ENCODE measurements around the gene CCDC107. TPM values are rescaled to one million over a fixed set of nuclear protein-coding genes. Genes with fewer than 3 reads are reported as not detected.

CCDC107 gene
- total RNA-seq, 4 donors from 2014 or later, result 15.1 to 30.5 (median 21.2) TPM

DNA sequence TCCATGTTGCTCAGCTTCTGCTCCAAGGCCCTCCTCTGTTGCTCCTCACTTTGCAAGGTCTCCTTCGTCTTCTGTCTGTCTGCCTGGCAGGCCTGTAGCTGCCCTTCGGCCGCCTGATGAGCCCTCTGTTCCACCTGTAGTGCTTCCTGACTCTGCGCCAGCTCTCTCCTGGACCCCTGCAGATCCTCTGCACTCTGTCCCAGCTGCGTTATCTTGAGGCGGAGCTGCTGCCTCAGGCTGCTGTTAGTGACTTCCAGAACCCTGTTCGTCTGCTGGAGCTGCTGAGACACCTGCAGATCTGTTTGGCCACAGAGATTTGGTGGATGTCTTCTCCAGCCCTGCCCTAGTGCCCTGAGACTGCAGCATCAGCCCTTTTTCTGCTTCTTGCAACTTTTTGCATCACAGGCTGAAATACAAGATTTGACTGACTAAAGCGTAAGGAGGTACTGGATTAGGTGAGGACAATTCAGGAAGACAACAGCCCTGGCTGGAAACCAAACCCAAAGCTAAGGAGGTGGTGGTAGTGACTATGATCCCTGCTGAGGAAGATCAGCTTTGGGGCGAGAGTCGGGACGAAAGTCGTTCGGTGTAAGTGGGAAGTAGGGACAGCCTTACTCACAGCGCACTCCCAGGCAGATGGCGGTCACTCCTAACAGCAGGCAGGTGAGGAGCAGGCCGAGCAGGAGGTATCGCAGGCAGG, 42.0 kb upstream of the CCDC107 start:
- 82 to 86% methylated on average over 17 of the region's 17 CpGs for WGBS, 2 donors
- intact Hi-C loops (cut with DNase I; ENCODE audit: low total_unique reads), result no loop called here
- H3K4me3 ChIP-seq (ENCODE audit: low read depth, poor library complexity, severe bottlenecking), result no peak overlapping the region
- no peak for TF ChIP-seq POLR2A (IDR thresholded peaks at IDR 0.05)
- TF ChIP-seq, protein P1, sequence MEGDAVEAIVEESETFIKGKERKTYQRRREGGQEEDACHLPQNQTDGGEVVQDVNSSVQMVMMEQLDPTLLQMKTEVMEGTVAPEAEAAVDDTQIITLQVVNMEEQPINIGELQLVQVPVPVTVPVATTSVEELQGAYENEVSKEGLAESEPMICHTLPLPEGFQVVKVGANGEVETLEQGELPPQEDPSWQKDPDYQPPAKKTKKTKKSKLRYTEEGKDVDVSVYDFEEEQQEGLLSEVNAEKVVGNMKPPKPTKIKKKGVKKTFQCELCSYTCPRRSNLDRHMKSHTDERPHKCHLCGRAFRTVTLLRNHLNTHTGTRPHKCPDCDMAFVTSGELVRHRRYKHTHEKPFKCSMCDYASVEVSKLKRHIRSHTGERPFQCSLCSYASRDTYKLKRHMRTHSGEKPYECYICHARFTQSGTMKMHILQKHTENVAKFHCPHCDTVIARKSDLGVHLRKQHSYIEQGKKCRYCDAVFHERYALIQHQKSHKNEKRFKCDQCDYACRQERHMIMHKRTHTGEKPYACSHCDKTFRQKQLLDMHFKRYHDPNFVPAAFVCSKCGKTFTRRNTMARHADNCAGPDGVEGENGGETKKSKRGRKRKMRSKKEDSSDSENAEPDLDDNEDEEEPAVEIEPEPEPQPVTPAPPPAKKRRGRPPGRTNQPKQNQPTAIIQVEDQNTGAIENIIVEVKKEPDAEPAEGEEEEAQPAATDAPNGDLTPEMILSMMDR (IDR thresholded peaks at IDR 0.05), result no peak
- DNase-seq (ENCODE audit: low spot score in 2 of 2), result peak in 1 of 2 donors; percentile 78

DNA sequence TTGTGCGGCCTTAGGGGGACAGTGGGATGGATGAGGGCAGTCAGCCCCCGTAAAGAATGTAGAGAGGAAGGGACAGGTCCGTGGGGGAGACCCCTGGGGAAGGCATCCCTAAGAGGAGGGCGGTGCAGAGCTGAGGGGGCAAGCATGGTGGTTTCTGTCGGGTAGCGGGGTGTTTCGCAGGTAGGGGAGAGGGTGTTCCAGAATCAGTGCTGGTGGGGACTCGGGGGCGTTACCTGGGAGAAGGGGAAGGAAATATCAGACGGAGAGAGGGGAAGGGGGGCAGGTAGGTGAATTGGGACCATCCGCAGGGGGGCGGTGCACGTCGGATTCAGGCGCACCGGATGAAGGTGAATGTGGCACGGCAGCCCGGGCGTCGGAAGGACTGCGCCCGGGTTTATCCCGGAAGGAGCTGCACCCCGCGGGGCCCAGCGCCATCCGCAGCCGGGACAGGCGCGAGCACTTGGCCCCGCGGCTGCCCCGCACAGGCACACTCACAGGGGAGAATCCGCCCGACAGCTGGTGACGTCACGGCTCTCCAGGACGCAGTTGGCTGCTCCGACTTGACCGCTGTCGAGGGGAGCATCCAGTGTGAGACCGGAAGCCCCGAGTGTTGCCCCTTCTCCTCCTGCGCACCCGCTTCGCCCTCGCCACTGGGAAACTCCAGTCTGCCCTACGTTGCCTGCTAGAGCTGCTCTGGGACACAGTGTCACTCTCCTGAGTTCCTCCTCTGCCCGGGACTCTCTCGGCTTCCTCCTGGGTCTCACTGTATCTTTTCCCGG, 41.2 kb upstream of the CCDC107 start:
- DNase-seq (ENCODE audit: low spot score in 2 of 2), result peak in 1 of 2 donors; percentile 92
- intact Hi-C loops (cut with DNase I; ENCODE audit: low total_unique reads), result no loop called here

DNA sequence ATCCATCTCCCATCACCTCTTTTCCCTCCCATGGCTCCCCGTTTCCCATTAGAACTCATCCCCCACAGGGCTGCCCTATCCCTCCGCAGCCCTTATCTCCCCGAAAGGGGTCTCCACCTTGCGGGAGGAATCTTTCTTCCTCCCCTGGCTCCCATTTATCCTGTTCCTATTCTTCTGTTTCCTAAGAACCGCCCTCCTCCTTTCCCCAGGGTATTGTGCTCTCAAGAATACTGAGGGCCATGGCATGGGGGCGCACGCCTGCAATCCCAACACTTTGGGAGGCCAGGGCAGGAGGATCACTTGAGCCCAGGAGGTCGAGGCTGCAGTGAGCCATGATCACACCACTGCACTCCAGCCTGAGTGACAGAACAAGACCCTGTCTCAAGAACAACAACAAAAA, 40.5 kb upstream of the CCDC107 start:
- DNase-seq (ENCODE audit: low spot score in 2 of 2), result peak in 1 of 2 donors; percentile 71

More for the DNA sequence above, 41.2 kb upstream of the CCDC107 start:
- H3K4me3 ChIP-seq (ENCODE audit: low read depth, poor library complexity, severe bottlenecking), result no peak overlapping the region
- TF ChIP-seq, protein P1 (IDR thresholded peaks at IDR 0.05), result no peak
- TF ChIP-seq POLR2A (IDR thresholded peaks at IDR 0.05), result no peak
- 12 to 14% methylated on average over 39 to 42 of the region's 51 CpGs for WGBS, 2 donors

DNA sequence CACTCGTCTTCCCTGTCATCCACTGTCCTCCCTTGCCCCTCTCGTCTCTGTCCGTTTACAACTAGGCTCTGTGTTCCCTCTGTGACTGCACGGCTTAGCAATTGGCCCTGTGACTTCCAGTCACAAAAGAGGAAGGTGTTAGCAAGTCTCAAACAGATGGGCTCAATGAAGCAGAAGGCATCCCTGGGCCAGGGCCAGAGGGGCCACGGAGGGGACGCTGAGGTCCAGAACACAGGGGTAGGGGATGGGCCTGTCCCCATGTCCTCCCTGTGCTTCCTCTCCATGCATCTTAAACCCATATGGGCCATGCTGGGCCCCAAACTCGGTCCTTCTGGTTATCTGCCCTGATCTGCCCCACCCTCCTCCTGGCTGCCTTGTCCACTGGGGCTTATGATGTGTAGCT, 39.8 kb upstream of the CCDC107 start, which contains the start of gene CD72:
CD72 (minus strand) TSS at position 89 of the 403 bp plus-strand sequence. CDS start 110 bp downstream, outside the sequence.
- intact Hi-C loops (cut with DNase I; ENCODE audit: low total_unique reads), result no loop called here

More for the DNA sequence above, 40.5 kb upstream of the CCDC107 start:
- 79 to 81% methylated on average over 8 of the region's 8 CpGs for WGBS, 2 donors
- intact Hi-C loops (cut with DNase I; ENCODE audit: low total_unique reads), result no loop called here
- no peak overlapping the region for H3K4me3 ChIP-seq (ENCODE audit: low read depth, poor library complexity, severe bottlenecking)
- TF ChIP-seq POLR2A (IDR thresholded peaks at IDR 0.05), result no peak
- TF ChIP-seq, protein P1 (IDR thresholded peaks at IDR 0.05), result no peak

DNA sequence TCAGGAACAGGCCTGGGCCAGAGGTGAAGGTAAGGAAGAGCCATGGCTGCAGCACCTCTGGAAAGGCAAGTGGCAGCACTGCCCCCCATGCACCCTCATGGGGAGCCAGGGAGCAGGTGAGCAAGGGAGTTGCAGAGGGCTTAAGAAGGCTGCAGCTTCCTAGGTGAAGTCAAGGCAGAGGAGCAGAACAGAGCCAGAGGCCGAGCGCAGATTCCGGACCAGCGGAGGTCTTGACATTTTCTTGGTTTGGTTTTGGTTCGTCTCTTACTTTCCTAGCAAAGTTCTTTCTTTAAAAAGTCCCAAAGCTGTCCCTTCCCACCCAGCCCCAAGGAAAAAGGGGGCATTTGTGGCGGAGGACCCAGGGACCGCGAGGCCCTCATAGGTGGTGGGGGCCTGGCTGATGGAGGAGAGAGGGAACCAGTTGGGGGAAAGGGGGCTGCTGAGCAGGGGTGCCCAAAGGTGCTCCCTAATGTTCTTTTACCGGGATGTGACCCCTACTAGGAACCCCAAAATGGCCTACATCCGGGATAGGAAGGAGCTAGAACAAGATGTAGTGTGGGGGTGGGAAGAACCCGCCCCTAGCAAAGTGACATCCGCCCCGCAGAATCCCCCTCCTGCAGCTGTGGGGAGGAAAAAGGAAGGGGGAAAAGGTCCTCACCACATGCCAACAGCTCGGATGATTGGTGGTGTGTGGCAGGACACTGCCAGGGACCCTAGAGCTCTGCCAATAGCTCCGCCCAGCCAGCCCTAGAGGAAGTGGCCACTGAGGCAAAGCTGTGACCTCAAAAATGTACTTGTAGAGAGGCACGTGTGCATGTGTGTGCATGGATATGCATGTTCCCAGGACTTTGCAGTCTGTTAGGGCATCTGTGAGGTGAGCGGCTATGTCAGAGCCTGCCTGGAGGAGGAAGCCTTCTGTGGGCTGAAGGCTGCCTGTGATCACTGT, 39.0 kb upstream of the CCDC107 start:
- no peak for TF ChIP-seq POLR2A (IDR thresholded peaks at IDR 0.05)
- TF ChIP-seq, protein P1 (IDR thresholded peaks at IDR 0.05), result no peak
- peak in 1 of 2 donors; percentile 87 for DNase-seq (ENCODE audit: low spot score in 2 of 2)
- WGBS, 2 donors, result 79 to 85% methylated on average over 17 of the region's 17 CpGs
- H3K4me3 ChIP-seq (ENCODE audit: low read depth, poor library complexity, severe bottlenecking), result no peak overlapping the region
- intact Hi-C loops (cut with DNase I; ENCODE audit: low total_unique reads), result no loop called here

More for the DNA sequence above, 39.8 kb upstream of the CCDC107 start, which contains the start of gene CD72:
- H3K4me3 ChIP-seq (ENCODE audit: low read depth, poor library complexity, severe bottlenecking), result no peak within 1 kb of the TSS
- 82 to 85% methylated on average over 7 of the region's 7 CpGs for WGBS, 2 donors
- DNase-seq (ENCODE audit: low spot score in 2 of 2), result peak in 1 of 2 donors; percentile 80
- TF ChIP-seq POLR2A (IDR thresholded peaks at IDR 0.05), result no peak
- TF ChIP-seq, protein P1 (IDR thresholded peaks at IDR 0.05), result no peak
